Transverse colon (tissue), 3 donors: ENCODE measurements around the gene IL3.

Experiments used
- CTCF ChIP-seq, 5 experiments: fragments of 200-600 bp in 3 of 5; fragments of 450-650 bp in 2 of 5; sonication (generic) in 3 of 5; IDR thresholded peaks; 1 replicate in 2 of 5; 2 replicates in 3 of 5; pipeline ENCODE4 v1.5.1; 2016 to 2017; ENCODE audit warnings: antibody characterized with exemption in 5 of 5, inconsistent platforms in 3 of 5, mild to moderate bottlenecking in 2 of 5, moderate library complexity in 1 of 5
- POLR2A ChIP-seq: fragments of 450-650 bp; IDR thresholded peaks from one replicate; pipeline ENCODE4 v1.6.1; 2016; ENCODE audit warnings: antibody characterized with exemption, mild to moderate bottlenecking, moderate library complexity

GRCh38 chr5:132071338-132071707, 10.9 kb downstream of the IL3 start:
- TF ChIP-seq POLR2A: no peak
- no peak for TF ChIP-seq CTCF (IDR thresholded peaks at IDR 0.05)
